ENCODE measurements around the gene SLC12A5. TPM values are rescaled to one million over a fixed set of nuclear protein-coding genes. Genes with fewer than 3 reads are reported as not detected.

Gene SLC12A5
- total and polyA plus RNA-seq, 9 of the 15 experiments (the other 6 are each of a cell fraction or from before 2014, with no cell fraction given), result 0.36 to 7.5 (median 2.1) TPM

DNA sequence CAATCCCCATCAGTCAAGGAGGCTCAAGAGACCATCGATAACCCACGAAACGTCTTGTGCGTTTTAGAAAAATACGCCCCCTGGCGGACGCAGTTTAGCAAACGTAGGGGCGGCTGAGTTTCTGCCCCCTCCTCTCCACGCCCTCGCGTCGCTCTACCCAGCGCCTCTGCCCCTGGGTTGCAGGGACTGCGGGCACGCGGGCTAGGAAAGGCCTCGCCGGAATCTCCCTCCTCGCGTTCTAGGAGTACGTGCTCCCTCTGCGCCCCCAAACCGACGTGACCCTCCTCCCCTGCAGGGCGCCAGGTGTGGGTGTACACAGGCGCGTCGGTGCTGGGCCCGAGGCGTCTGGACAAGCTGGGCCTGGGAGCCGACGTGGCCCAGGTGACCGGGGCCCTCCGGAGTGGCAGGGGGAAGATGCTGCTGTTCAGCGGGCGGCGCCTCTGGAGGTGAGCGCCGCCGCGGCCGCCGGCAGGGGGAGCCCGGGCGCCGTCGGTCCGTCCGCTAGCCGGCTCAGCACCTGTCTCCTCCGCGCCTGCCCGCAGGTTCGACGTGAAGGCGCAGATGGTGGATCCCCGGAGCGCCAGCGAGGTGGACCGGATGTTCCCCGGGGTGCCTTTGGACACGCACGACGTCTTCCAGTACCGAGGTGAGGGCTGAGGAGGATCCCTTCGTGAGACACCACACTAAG lies 15.0 kb upstream of the SLC12A5 start (continued):
- TF ChIP-seq MYC (IDR thresholded peaks at IDR 0.05; ENCODE audit: low read depth, low read length) (0 out of 2 replicates have a peak, but pooled peaks have one; percentile 27), MYC (CRISPR knock-in tag; IDR thresholded peaks at IDR 0.05; ENCODE audit: borderline replicate concordance, low read depth) (no peak; the same call in 1 of the 2 replicates), TEAD1 (CRISPR knock-in tag; IDR thresholded peaks at IDR 0.05) (no peak), SIRT6 (IDR thresholded peaks at IDR 0.05; ENCODE audit: low read depth, low read length) (no peak), NONO (IDR thresholded peaks at IDR 0.05; ENCODE audit: low read depth in 2 of 2, low read length in 1 of 2) (no peak), ZNF75A (CRISPR knock-in tag; IDR thresholded peaks at IDR 0.05) (no peak), FOXM1 (IDR thresholded peaks at IDR 0.05; ENCODE audit: low read depth) (no peak), FOXM1 (CRISPR knock-in tag; IDR thresholded peaks at IDR 0.05; ENCODE audit: low read depth) (no peak), TCFL5 (CRISPR knock-in tag; conservative IDR thresholded peaks at IDR 0.05) (no peak), NCOR1 (IDR thresholded peaks at IDR 0.05) (no peak), SMARCA4 (IDR thresholded peaks at IDR 0.05) (peak; percentile 50), LARP7 (IDR thresholded peaks at IDR 0.05) (no peak), ETV5 (CRISPR knock-in tag; IDR thresholded peaks at IDR 0.05; ENCODE audit: low read depth) (no peak), ZNF3 (CRISPR knock-in tag; IDR thresholded peaks at IDR 0.05) (no peak), SNIP1 (IDR thresholded peaks at IDR 0.05; ENCODE audit: low read depth) (no peak), ATF7 (IDR thresholded peaks at IDR 0.05) (peak; percentile 22; the same call in 1 of the 2 replicates), ZNF707 (CRISPR knock-in tag; conservative IDR thresholded peaks at IDR 0.05) (no peak)
- TF ChIP-seq, protein P1, sequence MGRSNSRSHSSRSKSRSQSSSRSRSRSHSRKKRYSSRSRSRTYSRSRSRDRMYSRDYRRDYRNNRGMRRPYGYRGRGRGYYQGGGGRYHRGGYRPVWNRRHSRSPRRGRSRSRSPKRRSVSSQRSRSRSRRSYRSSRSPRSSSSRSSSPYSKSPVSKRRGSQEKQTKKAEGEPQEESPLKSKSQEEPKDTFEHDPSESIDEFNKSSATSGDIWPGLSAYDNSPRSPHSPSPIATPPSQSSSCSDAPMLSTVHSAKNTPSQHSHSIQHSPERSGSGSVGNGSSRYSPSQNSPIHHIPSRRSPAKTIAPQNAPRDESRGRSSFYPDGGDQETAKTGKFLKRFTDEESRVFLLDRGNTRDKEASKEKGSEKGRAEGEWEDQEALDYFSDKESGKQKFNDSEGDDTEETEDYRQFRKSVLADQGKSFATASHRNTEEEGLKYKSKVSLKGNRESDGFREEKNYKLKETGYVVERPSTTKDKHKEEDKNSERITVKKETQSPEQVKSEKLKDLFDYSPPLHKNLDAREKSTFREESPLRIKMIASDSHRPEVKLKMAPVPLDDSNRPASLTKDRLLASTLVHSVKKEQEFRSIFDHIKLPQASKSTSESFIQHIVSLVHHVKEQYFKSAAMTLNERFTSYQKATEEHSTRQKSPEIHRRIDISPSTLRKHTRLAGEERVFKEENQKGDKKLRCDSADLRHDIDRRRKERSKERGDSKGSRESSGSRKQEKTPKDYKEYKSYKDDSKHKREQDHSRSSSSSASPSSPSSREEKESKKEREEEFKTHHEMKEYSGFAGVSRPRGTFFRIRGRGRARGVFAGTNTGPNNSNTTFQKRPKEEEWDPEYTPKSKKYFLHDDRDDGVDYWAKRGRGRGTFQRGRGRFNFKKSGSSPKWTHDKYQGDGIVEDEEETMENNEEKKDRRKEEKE (IDR thresholded peaks at IDR 0.05; ENCODE audit: borderline replicate concordance in 1 of 2, control insufficient read depth in 1 of 2, low read depth in 2 of 2, low read length in 1 of 2), result no peak
- TF ChIP-seq, protein P2, sequence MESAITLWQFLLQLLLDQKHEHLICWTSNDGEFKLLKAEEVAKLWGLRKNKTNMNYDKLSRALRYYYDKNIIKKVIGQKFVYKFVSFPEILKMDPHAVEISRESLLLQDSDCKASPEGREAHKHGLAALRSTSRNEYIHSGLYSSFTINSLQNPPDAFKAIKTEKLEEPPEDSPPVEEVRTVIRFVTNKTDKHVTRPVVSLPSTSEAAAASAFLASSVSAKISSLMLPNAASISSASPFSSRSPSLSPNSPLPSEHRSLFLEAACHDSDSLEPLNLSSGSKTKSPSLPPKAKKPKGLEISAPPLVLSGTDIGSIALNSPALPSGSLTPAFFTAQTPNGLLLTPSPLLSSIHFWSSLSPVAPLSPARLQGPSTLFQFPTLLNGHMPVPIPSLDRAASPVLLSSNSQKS (CRISPR knock-in tag; IDR thresholded peaks at IDR 0.05), result no peak
- TF ChIP-seq, protein P3, sequence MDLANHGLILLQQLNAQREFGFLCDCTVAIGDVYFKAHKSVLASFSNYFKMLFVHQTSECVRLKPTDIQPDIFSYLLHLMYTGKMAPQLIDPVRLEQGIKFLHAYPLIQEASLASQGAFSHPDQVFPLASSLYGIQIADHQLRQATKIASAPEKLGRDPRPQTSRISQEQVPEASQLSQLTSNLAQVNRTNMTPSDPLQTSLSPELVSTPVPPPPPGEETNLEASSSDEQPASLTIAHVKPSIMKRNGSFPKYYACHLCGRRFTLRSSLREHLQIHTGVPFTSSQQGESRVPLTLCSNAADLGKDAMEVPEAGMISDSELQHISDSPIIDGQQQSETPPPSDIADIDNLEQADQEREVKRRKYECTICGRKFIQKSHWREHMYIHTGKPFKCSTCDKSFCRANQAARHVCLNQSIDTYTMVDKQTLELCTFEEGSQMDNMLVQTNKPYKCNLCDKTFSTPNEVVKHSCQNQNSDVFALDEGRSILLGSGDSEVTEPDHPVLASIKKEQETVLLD (IDR thresholded peaks at IDR 0.05), result peak; percentile 35; the same call in 1 of the 2 replicates
- TF ChIP-seq, protein P4, sequence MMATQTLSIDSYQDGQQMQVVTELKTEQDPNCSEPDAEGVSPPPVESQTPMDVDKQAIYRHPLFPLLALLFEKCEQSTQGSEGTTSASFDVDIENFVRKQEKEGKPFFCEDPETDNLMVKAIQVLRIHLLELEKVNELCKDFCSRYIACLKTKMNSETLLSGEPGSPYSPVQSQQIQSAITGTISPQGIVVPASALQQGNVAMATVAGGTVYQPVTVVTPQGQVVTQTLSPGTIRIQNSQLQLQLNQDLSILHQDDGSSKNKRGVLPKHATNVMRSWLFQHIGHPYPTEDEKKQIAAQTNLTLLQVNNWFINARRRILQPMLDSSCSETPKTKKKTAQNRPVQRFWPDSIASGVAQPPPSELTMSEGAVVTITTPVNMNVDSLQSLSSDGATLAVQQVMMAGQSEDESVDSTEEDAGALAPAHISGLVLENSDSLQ (IDR thresholded peaks at IDR 0.05), result peak; percentile 55
- TF ChIP-seq, protein P5, sequence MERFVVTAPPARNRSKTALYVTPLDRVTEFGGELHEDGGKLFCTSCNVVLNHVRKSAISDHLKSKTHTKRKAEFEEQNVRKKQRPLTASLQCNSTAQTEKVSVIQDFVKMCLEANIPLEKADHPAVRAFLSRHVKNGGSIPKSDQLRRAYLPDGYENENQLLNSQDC (CRISPR knock-in tag; IDR thresholded peaks at IDR 0.05), result no peak

All from K562 (cell line).